DND-41 (cell line): Measurements from ENCODE around the gene MAT1A.

Source experiments
- EZH2 ChIP-seq: IDR thresholded peaks from 3 replicates; pipeline ENCODE4 v1.6.1; 2012; ENCODE audit warnings: borderline replicate concordance, low read depth, mild to moderate bottlenecking, moderate library complexity, low read length, inconsistent platforms; ENCODE audit not compliant: severe bottlenecking
- TF ChIP-seq, protein P1 (sequence below): IDR thresholded peaks from 2 replicates; pipeline ENCODE4 v1.5.1; 2012; ENCODE audit warnings: borderline replicate concordance, low read length, moderate library complexity, mild to moderate bottlenecking; ENCODE audit not compliant: poor library complexity, severe bottlenecking; ENCODE audit errors: extremely low read depth

DNA sequence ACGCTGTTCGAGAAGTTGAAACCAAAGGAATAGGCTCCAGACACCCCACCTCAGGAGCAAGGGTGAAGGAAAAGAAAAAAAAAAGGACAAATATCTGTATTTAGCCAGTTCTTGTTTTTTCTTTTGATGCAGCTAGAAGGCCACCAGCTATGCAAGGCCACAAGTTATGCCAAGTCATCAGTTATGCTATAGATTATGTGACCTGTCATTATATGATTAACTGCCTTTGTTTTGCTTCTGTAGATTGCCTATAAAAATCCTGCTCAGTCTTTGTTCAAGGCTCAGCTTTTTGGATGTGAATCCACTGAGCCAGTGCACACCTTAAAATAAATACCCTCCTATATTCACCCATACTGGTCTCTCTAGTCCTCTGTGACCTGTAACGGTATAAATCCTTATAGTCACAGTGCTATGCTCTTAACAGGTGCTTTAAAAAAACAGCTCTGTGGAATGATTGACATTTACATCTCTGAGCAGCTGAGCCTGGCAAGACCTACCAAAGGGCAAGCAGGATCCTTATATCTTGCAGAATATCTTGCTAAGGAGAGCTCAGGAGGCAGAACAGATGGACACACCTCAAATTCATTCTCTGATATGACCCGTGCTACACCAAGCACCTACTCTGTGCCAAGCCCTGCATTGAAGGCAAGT is 20.4 kb downstream of the MAT1A start:
- TF ChIP-seq, protein P1, sequence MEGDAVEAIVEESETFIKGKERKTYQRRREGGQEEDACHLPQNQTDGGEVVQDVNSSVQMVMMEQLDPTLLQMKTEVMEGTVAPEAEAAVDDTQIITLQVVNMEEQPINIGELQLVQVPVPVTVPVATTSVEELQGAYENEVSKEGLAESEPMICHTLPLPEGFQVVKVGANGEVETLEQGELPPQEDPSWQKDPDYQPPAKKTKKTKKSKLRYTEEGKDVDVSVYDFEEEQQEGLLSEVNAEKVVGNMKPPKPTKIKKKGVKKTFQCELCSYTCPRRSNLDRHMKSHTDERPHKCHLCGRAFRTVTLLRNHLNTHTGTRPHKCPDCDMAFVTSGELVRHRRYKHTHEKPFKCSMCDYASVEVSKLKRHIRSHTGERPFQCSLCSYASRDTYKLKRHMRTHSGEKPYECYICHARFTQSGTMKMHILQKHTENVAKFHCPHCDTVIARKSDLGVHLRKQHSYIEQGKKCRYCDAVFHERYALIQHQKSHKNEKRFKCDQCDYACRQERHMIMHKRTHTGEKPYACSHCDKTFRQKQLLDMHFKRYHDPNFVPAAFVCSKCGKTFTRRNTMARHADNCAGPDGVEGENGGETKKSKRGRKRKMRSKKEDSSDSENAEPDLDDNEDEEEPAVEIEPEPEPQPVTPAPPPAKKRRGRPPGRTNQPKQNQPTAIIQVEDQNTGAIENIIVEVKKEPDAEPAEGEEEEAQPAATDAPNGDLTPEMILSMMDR: no peak
- TF ChIP-seq EZH2: no peak
